ENCODE data around the gene NLGN1. TPM values are rescaled to one million over a fixed set of nuclear protein-coding genes. Genes with fewer than 3 reads are reported as not detected.

NLGN1 gene
- total and polyA plus RNA-seq, 2 of the 8 experiments (the other 6 are each of a cell fraction or from before 2014, with no cell fraction given): 7.8 to 14.8 TPM

DNA sequence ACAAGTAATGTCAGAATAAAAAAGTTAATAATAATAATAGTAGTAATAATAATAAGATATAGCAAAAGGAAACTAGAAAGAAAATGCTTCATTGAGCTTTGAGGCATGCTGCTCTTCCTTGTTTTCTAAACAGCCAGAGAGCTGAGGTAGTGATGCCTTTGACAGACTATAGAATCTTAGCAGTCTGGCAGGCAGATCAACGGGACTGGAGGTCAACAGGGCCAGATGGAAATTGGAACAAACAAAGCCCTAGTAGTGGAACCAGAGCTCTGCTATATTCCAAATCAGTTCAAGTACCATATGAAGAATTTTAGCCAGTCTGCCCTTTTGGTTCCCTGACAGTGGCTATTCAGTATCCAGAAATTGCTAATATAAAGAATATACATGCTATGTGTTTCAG is 278.6 kb downstream of the NLGN1 start:
- Histone ChIP-seq H3K27me3 (replicated peaks in 1 of 4; ENCODE audit: control insufficient read depth in 3 of 4, extremely low read depth in 1 of 4, insufficient read depth in 3 of 4, low read length in 3 of 4) (no peaks in the 10 kb centered on the region), H3K56ac (replicated peaks; ENCODE audit: insufficient read length, low read depth, low read length) (no peak overlapping the region), H3K9me3 (ENCODE audit: insufficient read depth in 2 of 2, low read depth in 1 of 2, low read length in 1 of 2) (no peaks in the 10 kb centered on the region), H4K20me1 (replicated peaks in 1 of 2; ENCODE audit: control insufficient read depth in 1 of 2, insufficient read depth in 2 of 2, low read length in 2 of 2) (no peaks in the 10 kb centered on the region), H2BK15ac (ENCODE audit: low read length) (no peak overlapping the region), H4K5ac (ENCODE audit: insufficient read length, low read depth, low read length) (no peak overlapping the region), H3K36me3 (ENCODE audit: control insufficient read depth in 2 of 4, insufficient read depth in 4 of 4, low read length in 3 of 4) (no peaks in the 10 kb centered on the region), H3K4me3 (ENCODE audit: extremely low read depth in 1 of 4, insufficient read depth in 2 of 4, low read depth in 3 of 4, low read length in 4 of 4) (no peak overlapping the region), H2BK12ac (ENCODE audit: low read depth, low read length) (no peak overlapping the region), H4K91ac (replicated peaks; ENCODE audit: insufficient read length, low read length) (no peak overlapping the region), H3K79me1 (ENCODE audit: low read depth, low read length) (no peaks in the 10 kb centered on the region), H3K23me2 (ENCODE audit: low read depth, low read length) (peaks cover 2% of the 10 kb centered on the region; the same call in 1 of the 2 replicates), H2AFZ (ENCODE audit: low read length) (no peak overlapping the region), H3K9ac (replicated peaks in 1 of 4; ENCODE audit: extremely low read depth in 1 of 4, low read depth in 3 of 4, low read length in 3 of 4) (no peak overlapping the region), H3K4me1 (replicated peaks in 1 of 4; ENCODE audit: control insufficient read depth in 3 of 4, insufficient read depth in 4 of 4, low read length in 3 of 4) (peaks cover 0 to 2% (median 0%) of the 10 kb centered on the region in 4 experiments; a peak in 1 of 7 replicates), H3K79me2 (ENCODE audit: control insufficient read depth in 1 of 2, insufficient read depth in 2 of 2, low read length in 2 of 2) (no peaks in the 10 kb centered on the region; a peak in 1 of 4 replicates), H3K14ac (ENCODE audit: insufficient read length) (no peak overlapping the region), H3K27ac (ENCODE audit: low read depth, low read length) (no peak overlapping the region), H2BK120ac (replicated peaks; ENCODE audit: low read depth, low read length) (no peak overlapping the region), H3K23ac (ENCODE audit: insufficient read length) (no peak overlapping the region), H4K8ac (ENCODE audit: extremely low read depth, insufficient read depth, low read length) (no peak overlapping the region), H3K4me2 (ENCODE audit: insufficient read depth in 1 of 2, low read depth in 2 of 2, low read length in 2 of 2) (no peak overlapping the region), H2BK20ac (ENCODE audit: low read length) (no peak overlapping the region), H2BK5ac (ENCODE audit: low read depth, low read length) (no peak overlapping the region), H2AK5ac (ENCODE audit: low read depth, low read length) (no peak overlapping the region), H3K18ac (ENCODE audit: extremely low read depth, low read length) (no peak overlapping the region), H3K4ac (replicated peaks; ENCODE audit: insufficient read length, low read depth, low read length) (no peak overlapping the region)
- CTCF ChIA-PET (ENCODE audit: partially characterized antibody): interaction anchor here (0.8 kb wide), 1 partner anchor 9 kb away, joined by 3 read pairs; no protein-coding TSS in a partner anchor
- POLR2A ChIA-PET (ENCODE audit: partially characterized antibody): no interaction called here
- no peak for TF ChIP-seq POU5F1 (IDR thresholded peaks at IDR 0.05; ENCODE audit: low read depth, low read length)
- no peak for TF ChIP-seq TBP (IDR thresholded peaks at IDR 0.05; ENCODE audit: low read depth, low read length)
- no peak for TF ChIP-seq POLR2A (IDR thresholded peaks at IDR 0.05; ENCODE audit: control extremely low read depth in 1 of 2, low read depth in 2 of 2, low read length in 2 of 2)
- no peak for TF ChIP-seq BCL11A (IDR thresholded peaks at IDR 0.05; ENCODE audit: low read depth in 2 of 2, low read length in 2 of 2)
- TF ChIP-seq ZNF274 (IDR thresholded peaks at IDR 0.05; ENCODE audit: borderline replicate concordance, extremely low read depth, low read length): no peak
- DNase-seq (ENCODE audit: low read depth in 1 of 2, low spot score in 2 of 2) (no peak), FAIRE-seq (no peak)
- whole genome bisulfite sequencing, 2 experiments (ENCODE audit: extremely low coverage in 1 of 2, insufficient coverage in 1 of 2, insufficient read length in 1 of 2, insufficient replicate concordance in 2 of 2, low coverage in 1 of 2, low lambda C conversion rate in 2 of 2, missing lambda C conversion rate in 1 of 2): 84% methylated on average over 1 of the region's 1 CpG; no CpG with 5 or more reads in 1 of the 2 experiments
